ENCODE results near the gene AEBP1.

The AEBP1 gene

DNA sequence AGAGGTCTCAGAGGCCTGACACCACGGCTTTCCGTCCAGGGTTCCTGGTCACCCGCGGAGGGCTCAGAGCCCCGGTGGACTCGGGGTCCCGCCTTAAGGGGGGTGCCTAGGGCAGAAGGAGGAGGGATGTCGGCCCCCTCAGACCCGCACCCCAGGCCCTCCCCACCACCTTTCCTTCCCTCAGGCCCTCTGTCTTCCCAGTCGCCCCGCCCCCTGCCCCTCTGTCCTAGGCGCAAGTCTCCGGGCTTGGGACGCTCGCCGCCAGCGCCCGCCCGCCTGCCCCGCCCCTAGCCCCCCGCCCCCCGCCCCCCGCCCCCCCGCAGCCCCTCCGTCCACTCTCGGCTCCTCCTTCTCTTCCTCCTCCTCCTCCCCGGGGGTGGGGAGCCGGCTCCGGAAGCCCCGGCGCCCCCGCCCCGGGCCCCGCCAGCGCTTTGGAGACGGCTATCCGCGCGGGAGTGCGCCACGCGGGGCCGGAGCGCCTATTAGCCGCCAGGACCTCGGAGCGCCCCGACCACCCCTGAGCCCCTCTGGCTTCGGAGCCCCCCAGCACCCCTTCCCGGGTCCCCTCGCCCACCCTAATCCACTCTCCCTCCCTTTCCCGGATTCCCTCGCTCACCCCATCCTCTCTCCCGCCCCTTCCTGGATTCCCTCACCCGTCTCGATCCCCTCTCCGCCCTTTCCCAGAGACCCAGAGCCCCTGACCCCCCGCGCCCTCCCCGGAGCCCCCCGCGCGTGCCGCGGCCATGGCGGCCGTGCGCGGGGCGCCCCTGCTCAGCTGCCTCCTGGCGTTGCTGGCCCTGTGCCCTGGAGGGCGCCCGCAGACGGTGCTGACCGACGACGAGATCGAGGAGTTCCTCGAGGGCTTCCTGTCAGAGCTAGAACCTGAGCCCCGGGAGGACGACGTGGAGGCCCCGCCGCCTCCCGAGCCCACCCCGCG, at the start of gene AEBP1:
AEBP1 (plus strand) TSS at position 423 of the 937 bp plus-strand sequence; CDS start at position 744, 321 bp downstream.
- TF ChIP-seq, protein P1, sequence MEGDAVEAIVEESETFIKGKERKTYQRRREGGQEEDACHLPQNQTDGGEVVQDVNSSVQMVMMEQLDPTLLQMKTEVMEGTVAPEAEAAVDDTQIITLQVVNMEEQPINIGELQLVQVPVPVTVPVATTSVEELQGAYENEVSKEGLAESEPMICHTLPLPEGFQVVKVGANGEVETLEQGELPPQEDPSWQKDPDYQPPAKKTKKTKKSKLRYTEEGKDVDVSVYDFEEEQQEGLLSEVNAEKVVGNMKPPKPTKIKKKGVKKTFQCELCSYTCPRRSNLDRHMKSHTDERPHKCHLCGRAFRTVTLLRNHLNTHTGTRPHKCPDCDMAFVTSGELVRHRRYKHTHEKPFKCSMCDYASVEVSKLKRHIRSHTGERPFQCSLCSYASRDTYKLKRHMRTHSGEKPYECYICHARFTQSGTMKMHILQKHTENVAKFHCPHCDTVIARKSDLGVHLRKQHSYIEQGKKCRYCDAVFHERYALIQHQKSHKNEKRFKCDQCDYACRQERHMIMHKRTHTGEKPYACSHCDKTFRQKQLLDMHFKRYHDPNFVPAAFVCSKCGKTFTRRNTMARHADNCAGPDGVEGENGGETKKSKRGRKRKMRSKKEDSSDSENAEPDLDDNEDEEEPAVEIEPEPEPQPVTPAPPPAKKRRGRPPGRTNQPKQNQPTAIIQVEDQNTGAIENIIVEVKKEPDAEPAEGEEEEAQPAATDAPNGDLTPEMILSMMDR (conservative IDR thresholded peaks at IDR 0.05): no peak
- no peak within 1 kb of the TSS; the same call in 1 of the 2 replicates for H3K27ac ChIP-seq

DNA sequence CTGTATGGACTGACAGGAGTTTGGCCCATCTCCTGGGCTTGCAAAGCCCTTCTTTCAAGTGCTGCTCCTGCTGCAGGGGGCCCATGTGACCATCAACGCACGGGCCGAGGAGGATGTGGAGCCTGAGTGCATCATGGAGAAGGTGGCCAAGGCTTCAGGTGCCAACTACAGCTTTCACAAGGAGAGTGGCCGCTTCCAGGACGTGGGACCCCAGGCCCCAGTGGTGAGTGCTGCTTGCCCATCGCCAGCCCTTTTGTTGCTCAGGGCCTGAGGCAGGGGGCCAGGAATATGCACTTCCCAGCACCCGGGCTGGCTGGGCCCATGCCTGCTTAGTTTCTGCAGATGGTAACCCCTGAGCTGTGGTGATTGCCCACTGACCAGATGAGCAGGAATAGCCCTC, 47.5 kb upstream of the AEBP1 start:
- TF ChIP-seq, protein P1 (conservative IDR thresholded peaks at IDR 0.05): no peak

DNA sequence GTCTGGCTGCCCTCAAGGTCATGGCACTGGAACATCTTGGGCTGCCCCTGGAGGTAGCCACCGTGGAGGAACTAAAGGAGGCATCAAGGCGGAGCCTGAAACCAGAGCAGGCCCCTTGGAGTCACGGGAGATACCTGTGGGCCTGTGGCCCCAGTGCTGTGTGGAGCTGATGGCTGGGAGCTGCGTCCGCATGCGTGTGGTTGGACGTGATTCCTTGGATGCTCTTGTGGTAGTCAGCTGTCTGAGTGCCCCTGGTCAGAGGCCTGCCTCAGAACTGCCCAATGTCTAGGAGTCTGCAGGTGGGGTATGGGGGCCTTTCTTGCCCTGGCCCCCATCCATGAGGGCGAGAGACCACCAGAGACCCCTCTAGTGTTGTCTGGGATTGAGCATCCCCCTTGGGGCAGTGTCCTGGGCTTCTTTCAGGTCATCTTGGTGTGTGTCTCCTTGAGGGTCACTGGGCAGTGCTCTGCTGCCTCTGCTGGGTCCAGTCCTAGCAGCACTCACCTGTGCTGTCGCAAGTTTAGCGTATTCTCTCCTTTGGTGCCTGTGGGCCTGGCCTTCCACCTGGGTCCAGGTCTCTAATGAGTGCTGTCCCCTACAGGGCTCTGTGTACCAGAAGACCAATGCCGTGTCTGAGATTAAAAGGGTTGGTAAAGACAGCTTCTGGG, 46.8 kb upstream of the AEBP1 start:
- H3K27ac ChIP-seq: no peak overlapping the region
- TF ChIP-seq, protein P1 (conservative IDR thresholded peaks at IDR 0.05): no peak

More for the DNA sequence above, 47.5 kb upstream of the AEBP1 start:
- H3K27ac ChIP-seq: no peak overlapping the region

DNA sequence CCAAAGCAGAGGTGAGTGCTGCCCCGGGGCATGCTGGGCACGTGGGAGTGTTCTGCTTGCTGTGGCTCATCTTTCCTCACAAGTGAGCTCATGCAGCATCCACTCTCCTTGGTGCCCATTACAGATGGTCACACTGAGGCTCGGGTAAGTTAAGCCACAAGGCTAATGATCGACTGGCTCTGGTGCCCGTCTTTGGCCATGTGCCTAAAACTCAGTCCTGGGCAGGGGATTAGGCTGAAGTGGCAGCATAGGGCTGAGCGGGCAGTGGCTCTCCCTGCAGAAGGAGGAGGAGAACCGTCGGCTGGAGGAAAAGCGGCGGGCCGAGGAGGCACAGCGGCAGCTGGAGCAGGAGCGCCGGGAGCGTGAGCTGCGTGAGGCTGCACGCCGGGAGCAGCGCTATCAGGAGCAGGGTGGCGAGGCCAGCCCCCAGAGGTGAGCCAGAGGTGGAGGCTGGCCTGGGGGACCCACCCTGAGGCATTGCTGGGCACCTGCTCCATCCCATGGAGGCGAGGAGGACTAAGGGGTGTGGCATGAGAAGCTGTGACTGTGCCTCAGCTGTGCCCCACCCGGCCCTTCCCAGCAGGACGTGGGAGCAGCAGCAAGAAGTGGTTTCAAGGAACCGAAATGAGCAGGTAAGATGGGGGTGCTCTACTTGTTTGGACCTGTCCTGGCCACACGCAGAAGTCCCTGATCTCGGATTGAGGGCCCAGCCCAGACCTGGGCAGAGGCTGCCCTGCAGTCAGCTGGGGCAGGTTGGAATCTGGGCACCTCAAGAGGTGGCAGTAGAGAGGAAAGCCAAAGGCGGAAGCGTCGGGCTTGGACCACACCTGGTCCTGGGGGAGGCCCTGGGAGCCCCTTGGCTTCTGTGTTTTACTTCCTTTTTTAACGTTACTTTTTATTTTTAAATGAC, 46.0 kb upstream of the AEBP1 start:
- TF ChIP-seq, protein P1 (conservative IDR thresholded peaks at IDR 0.05): no peak

DNA sequence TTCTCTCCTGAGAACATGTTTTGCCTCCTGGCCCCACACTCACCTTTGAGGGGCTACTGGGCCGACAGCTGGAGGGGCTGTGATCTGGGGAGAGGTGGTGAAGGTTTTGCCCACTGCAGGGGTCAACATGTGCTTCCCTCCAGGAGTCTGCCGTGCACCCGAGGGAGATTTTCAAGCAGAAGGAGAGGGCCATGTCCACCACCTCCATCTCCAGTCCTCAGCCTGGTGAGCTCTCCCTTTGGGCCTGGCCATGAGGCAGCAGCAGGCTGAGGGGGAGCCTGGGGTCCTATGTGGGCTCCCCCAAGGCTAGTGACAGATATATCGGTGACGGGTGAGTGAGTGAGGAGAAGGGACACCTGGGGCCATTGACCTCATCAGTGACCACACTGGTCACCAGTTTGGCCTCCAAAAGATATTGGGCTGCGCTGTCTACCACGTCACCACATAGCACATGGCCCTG, 45.4 kb upstream of the AEBP1 start:
- TF ChIP-seq, protein P1 (conservative IDR thresholded peaks at IDR 0.05): no peak
- H3K27ac ChIP-seq: no peak overlapping the region

More for the DNA sequence above, 46.0 kb upstream of the AEBP1 start:
- no peak overlapping the region for H3K27ac ChIP-seq

DNA sequence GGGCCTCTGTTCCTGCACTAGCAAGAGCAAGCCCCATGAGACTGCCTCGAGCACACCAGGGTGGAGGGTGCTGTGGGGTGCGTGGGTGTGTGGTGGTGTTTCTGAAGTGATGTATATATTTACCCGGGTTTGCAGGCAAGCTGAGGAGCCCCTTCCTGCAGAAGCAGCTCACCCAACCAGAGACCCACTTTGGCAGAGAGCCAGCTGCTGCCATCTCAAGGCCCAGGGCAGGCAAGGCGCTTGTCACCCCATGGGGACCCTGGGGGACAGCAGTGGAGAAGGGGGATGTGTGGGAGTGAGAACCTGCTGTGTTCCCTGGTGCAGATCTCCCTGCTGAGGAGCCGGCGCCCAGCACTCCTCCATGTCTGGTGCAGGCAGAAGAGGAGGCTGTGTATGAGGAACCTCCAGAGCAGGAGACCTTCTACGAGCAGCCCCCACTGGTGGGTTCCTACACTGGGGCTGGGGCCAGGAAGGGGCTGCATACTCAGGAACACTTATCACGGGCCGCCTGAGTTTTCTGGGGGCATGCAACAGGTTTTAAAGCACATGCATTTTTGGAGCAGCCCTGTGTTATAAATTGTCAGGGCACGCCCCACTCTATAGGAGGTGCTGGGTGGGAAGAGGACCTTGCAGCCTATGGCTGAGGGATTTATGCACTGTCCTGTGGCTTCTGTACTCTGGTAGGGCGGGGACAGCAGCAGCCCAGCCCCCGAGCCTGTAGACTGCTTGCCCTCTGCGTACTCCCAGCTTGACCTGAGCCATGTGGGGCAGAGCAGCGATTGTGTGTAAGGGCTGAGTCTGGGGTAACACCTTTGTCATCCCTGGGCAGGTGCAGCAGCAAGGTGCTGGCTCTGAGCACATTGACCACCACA, 44.7 kb upstream of the AEBP1 start:
- H3K27ac ChIP-seq: no peak overlapping the region
- TF ChIP-seq, protein P1 (conservative IDR thresholded peaks at IDR 0.05): no peak

Data from VCaP (cell line).